HepG2 (cell line): Measurements from ENCODE around the gene FDPS. TPM values are rescaled to one million over a fixed set of nuclear protein-coding genes. Genes with fewer than 3 reads are reported as not detected.

Experiments
- ATAC-seq: fragments of 200-7000 bp; cut with Tn5 transposase; 3 replicates; pipeline ENCODE4 v1.9.1; 2020; ENCODE audit warnings: mild to moderate bottlenecking, moderate library complexity
- BruUV-seq: library from RNA; stranded (reverse); fragments of 400-500 nt; replicated peaks from 2 replicates; lab custom pipeline; 2021; lab: Mats Ljungman, UMichigan
- CTCF ChIA-PET: fragments of 300-600 bp; formaldehyde crosslinking; extraction: SDS; loops from one replicate; lab custom pipeline; 2021; ENCODE audit warnings: low total read pairs, inconsistent platforms, low intra/inter-chr PET ratio; lab: Yijun Ruan, JAX
- POLR2A ChIA-PET: fragments of 350-600 bp; sonication (Branson Sonifier 250); formaldehyde crosslinking; loops from one replicate; lab custom pipeline; 2020; ENCODE audit warnings: antibody characterized with exemption, inconsistent platforms; lab: Yijun Ruan, JAX
- DNase-seq: peaks from one replicate; pipeline ENCODE4 v3.0.0-alpha.2; 2015; ENCODE audit warnings: low spot score
- FAIRE-seq: peaks from 3 replicates; lab custom pipeline; 2011; peaks lifted over from hg19 to GRCh38; lab: Jason Lieb, UNC
- H2AFZ ChIP-seq: one replicate; pipeline ENCODE4 v1.6.1; 2011; ENCODE audit warnings: low read length, inconsistent platforms
- H3K27ac ChIP-seq: fragments of 300-600 bp; 3 replicates; pipeline ENCODE4 v1.8.0; 2011; ENCODE audit warnings: mixed run types, mild to moderate bottlenecking, mixed read lengths, low read length, inconsistent platforms; ENCODE audit not compliant: insufficient read depth; ENCODE audit errors: extremely low read length
- H3K27me3 ChIP-seq, 2 experiments: fragments of 200-600 bp in 1 of 2; 2 replicates in 1 of 2; 3 replicates in 1 of 2; pipeline versions ENCODE4 v1.6.0 to v1.8.0; 2011; ENCODE audit warnings: low read length in 2 of 2, mild to moderate bottlenecking in 2 of 2, moderate library complexity in 2 of 2, inconsistent platforms in 1 of 2; ENCODE audit not compliant: insufficient read depth in 2 of 2, control insufficient read depth in 1 of 2
- H3K36me3 ChIP-seq, 2 experiments: fragments of 200-600 bp in 1 of 2; replicated peaks in 1 of 2; 2 replicates in 1 of 2; 3 replicates in 1 of 2; pipeline versions ENCODE4 v1.5.1 to v1.8.0; 2011; ENCODE audit warnings: low read length in 2 of 2, inconsistent platforms in 1 of 2; ENCODE audit not compliant: insufficient read depth in 2 of 2, control insufficient read depth in 1 of 2
- H3K4me1 ChIP-seq: 2 replicates; pipeline ENCODE4 v1.5.1; 2012; ENCODE audit warnings: low read length, inconsistent platforms; ENCODE audit not compliant: insufficient read depth
- H3K4me2 ChIP-seq: 2 replicates; pipeline ENCODE4 v1.6.0; 2011; ENCODE audit warnings: low read depth, low read length, inconsistent platforms
- H3K4me3 ChIP-seq, 3 experiments: fragments of 200-600 bp in 1 of 3; sonication (generic), shearing (Covaris generic) in 1 of 3; replicated peaks in 1 of 3; 2 replicates each; pipeline ENCODE4 v1.5.1; 2011 to 2016; ENCODE audit warnings: low read length in 3 of 3, inconsistent platforms in 2 of 3, low read depth in 2 of 3, mild to moderate bottlenecking in 2 of 3, control low read depth in 1 of 3, mixed read lengths in 1 of 3; ENCODE audit not compliant: insufficient read depth in 1 of 3
- H3K79me2 ChIP-seq: one replicate; pipeline ENCODE4 v1.6.1; 2011; ENCODE audit warnings: low read length, inconsistent platforms; ENCODE audit not compliant: insufficient read depth
- H3K9ac ChIP-seq: 2 replicates; pipeline ENCODE4 v1.6.0; 2011; ENCODE audit warnings: mild to moderate bottlenecking, low read depth, low read length, inconsistent platforms; ENCODE audit not compliant: insufficient read depth
- H3K9me3 ChIP-seq: 2 replicates; pipeline ENCODE4 v1.5.1; 2012; ENCODE audit warnings: mild to moderate bottlenecking, low read length
- H4K20me1 ChIP-seq: 2 replicates; pipeline ENCODE4 v1.6.0; 2011; ENCODE audit warnings: inconsistent platforms, mild to moderate bottlenecking, low read length, moderate library complexity; ENCODE audit not compliant: insufficient read depth
- ETV6 ChIP-seq: sonication (generic); formaldehyde crosslinking; conservative IDR thresholded peaks from 2 replicates; pipeline ENCODE4 v1.4.0; 2020; ENCODE audit warnings: missing genetic modification reagents
- HNF1A ChIP-seq, 2 experiments: sonication (generic) in 1 of 2; formaldehyde crosslinking in 1 of 2; IDR thresholded peaks; 2 replicates each; pipeline versions ENCODE4 v1.4.0 to v1.6.1; 2016 to 2020; ENCODE audit warnings: borderline replicate concordance in 1 of 2, low read depth in 1 of 2, mild to moderate bottlenecking in 1 of 2, missing genetic modification reagents in 1 of 2
- SUZ12 ChIP-seq: fragments of 150-350 bp; IDR thresholded peaks from 2 replicates; pipeline ENCODE4 v1.6.1; 2014; ENCODE audit warnings: low read depth, low read length
- TEAD2 ChIP-seq: sonication (generic); formaldehyde crosslinking; IDR thresholded peaks from 2 replicates; pipeline ENCODE4 v1.9.0; 2021; ENCODE audit warnings: missing genetic modification reagents
- ZBTB7A ChIP-seq: sonication (generic); formaldehyde crosslinking; IDR thresholded peaks from 2 replicates; pipeline ENCODE4 v1.8.0; 2022; ENCODE audit warnings: mild to moderate bottlenecking, missing genetic modification reagents
- ZNF274 ChIP-seq: sonication (generic); formaldehyde crosslinking; IDR thresholded peaks from 2 replicates; pipeline ENCODE4 v1.5.1; 2020; ENCODE audit warnings: mild to moderate bottlenecking, missing genetic modification reagents
- ZSCAN30 ChIP-seq: sonication (generic); formaldehyde crosslinking; IDR thresholded peaks from 2 replicates; pipeline ENCODE4 v1.5.0; 2020; ENCODE audit warnings: mild to moderate bottlenecking, missing genetic modification reagents
- WGBS: methylation state at CpG from one replicate; pipeline ENCODE4 v1.1.6; 2017; ENCODE audit warnings: low lambda C conversion rate; 5-methylcytosine and 5-hydroxymethylcytosine counted together
- in situ Hi-C: cut with HindIII; loops from 2 replicates; pipeline ENCODE4 v1.10.0; 2017; ENCODE audit warnings: low pct_unique_long_range_greater_than_20kb; ENCODE audit not compliant: extremely low pct_ligation_motif_present
- intact Hi-C: fragments of 100-400 bp; cut with micrococcal nuclease; formaldehyde crosslinking; loops from one replicate; pipeline ENCODE4 v1.10.0; 2022; ENCODE audit not compliant: unreplicated experiment
- polyA plus RNA-seq, 8 experiments: library from polyadenylated mRNA; depleted of rRNA in 3 of 8; stranded (reverse) in 7 of 8; unstranded in 1 of 8; fragments of >200 nt; fragmentation: Illumina TruSeq in 4 of 8; extraction: Trizol in 4 of 8; gene quantifications; 2 replicates each; pipeline versions ENCODE4 v1.2.1 to v1.2.3, GENCODE V29; 2011 to 2016; ENCODE audit warnings: low read depth in 4 of 8, missing spikeins in 1 of 8, mixed read lengths in 1 of 8; ENCODE audit not compliant: insufficient read depth in 1 of 8
- total RNA-seq, 5 experiments: library from RNA; depleted of rRNA; stranded (reverse); fragments of >200 nt; fragmentation: Illumina TruSeq; extraction: Trizol; gene quantifications; 2 replicates each; pipeline ENCODE4 v1.2.3, GENCODE V29; 2016; ENCODE audit warnings: low read depth in 1 of 5

FDPS gene
- total and polyA plus RNA-seq, 2 of the 13 experiments (the other 11 are each of a cell fraction or from before 2014, with no cell fraction given) = 264 to 519 TPM

- Histone ChIP-seq H2AFZ (no peak overlapping the region), H3K4me3 (no peak overlapping the region), H3K27ac (no peak overlapping the region), H3K9me3 (no peaks in the 10 kb centered on the region), H3K79me2 (peaks cover 3% of the 10 kb centered on the region), H3K9ac (no peak overlapping the region), H3K4me1 (peaks cover 35% of the 10 kb centered on the region), H3K27me3 (no peaks in the 10 kb centered on the region), H3K36me3 (peaks cover 0 to 12% of the 10 kb centered on the region in 2 experiments; a peak in 3 of 5 replicates), H3K4me2 (no peak overlapping the region), H4K20me1 (no peaks in the 10 kb centered on the region)
- DNase-seq = no peak
- in situ Hi-C loops (no loop called here), intact Hi-C loops (no loop called here)
- BruUV-seq = no TSS peak
- TF ChIP-seq TEAD2 = no peak
- TF ChIP-seq ZSCAN30 (CRISPR knock-in tag) = no peak
- no peak for FAIRE-seq
- WGBS = 98% methylated on average over 7 of the region's 7 CpGs
- ChIA-PET POLR2A (no interaction called here), CTCF (no interaction called here)
- ATAC-seq = no peak
Measured at GRCh38 chr1:155295942-155296267, 12.8 kb upstream of the FDPS start.

- WGBS = 87% methylated on average over 3 of the region's 3 CpGs
- Histone ChIP-seq H3K36me3 (peaks cover 0 to 8% of the 10 kb centered on the region in 2 experiments; a peak in 3 of 5 replicates), H3K4me3 (no peak overlapping the region), H3K4me2 (no peak overlapping the region), H4K20me1 (no peaks in the 10 kb centered on the region), H3K27ac (no peak overlapping the region), H3K27me3 (no peaks in the 10 kb centered on the region), H3K9ac (no peak overlapping the region), H3K4me1 (peaks cover 43% of the 10 kb centered on the region), H3K9me3 (no peaks in the 10 kb centered on the region), H3K79me2 (peaks cover 3% of the 10 kb centered on the region), H2AFZ (no peak overlapping the region)
- CTCF ChIA-PET = no interaction called here
- ATAC-seq = no peak
- in situ Hi-C loops (no loop called here), intact Hi-C loops (no loop called here)
- FAIRE-seq = no peak
- DNase-seq = no peak
- POLR2A ChIA-PET = interaction anchor here (1.0 kb wide), 1 partner anchor 9 kb away, joined by 3 read pairs; no protein-coding TSS in a partner anchor
- no peak for TF ChIP-seq ZBTB7A (CRISPR knock-in tag)
- no peak for TF ChIP-seq HNF1A (IDR thresholded peaks at IDR 0.05; ENCODE audit: low read depth)
- TF ChIP-seq HNF1A (CRISPR knock-in tag; IDR thresholded peaks at IDR 0.05; ENCODE audit: borderline replicate concordance) = no peak
- TF ChIP-seq ZNF274 = no peak
- TF ChIP-seq ETV6 (CRISPR knock-in tag) = no peak
- no peak for TF ChIP-seq SUZ12
- BruUV-seq = no TSS peak
Measured at GRCh38 chr1:155296661-155297060, 12.0 kb upstream of the FDPS start.
